GM12878 (cell line): ENCODE measurements around the gene ARRDC1. TPM values are rescaled to one million over a fixed set of nuclear protein-coding genes. Genes with fewer than 3 reads are reported as not detected.

Experiments
- EGR1 ChIP-seq, 2 experiments: IDR thresholded peaks; 1 replicate in 1 of 2; 2 replicates in 1 of 2; pipeline ENCODE4 v1.6.1; 2011 to 2012; ENCODE audit warnings: low read depth in 2 of 2, low read length in 2 of 2, borderline replicate concordance in 1 of 2, mild to moderate bottlenecking in 1 of 2, moderate library complexity in 1 of 2
- MYC ChIP-seq: IDR thresholded peaks from 2 replicates; pipeline ENCODE4 v1.6.1; 2011; ENCODE audit warnings: mild to moderate bottlenecking, low read length, moderate library complexity, inconsistent platforms; ENCODE audit not compliant: insufficient read depth, insufficient replicate concordance, insufficient read length, severe bottlenecking
- NBN ChIP-seq: fragments of 450-650 bp; IDR thresholded peaks from 2 replicates; pipeline ENCODE4 v1.6.1; 2016
- PAX8 ChIP-seq: fragments of 450-650 bp; IDR thresholded peaks from 2 replicates; pipeline ENCODE4 v1.6.1; 2017; ENCODE audit warnings: mild to moderate bottlenecking, moderate library complexity
- POLR2A ChIP-seq: IDR thresholded peaks from 2 replicates; pipeline ENCODE4 v1.6.1; 2011; ENCODE audit warnings: low read depth, mild to moderate bottlenecking, low read length
- POLR2AphosphoS5 ChIP-seq: IDR thresholded peaks from 2 replicates; pipeline ENCODE4 v1.6.1; 2011; ENCODE audit warnings: mild to moderate bottlenecking, low read length, inconsistent platforms
- RAD21 ChIP-seq: IDR thresholded peaks from 2 replicates; pipeline ENCODE4 v1.6.1; 2011; ENCODE audit warnings: mild to moderate bottlenecking, low read depth, low read length, moderate library complexity; ENCODE audit not compliant: insufficient read depth
- RB1 ChIP-seq: fragments of 450-650 bp; formaldehyde crosslinking; IDR thresholded peaks from 2 replicates; pipeline ENCODE4 v1.6.1; 2017; ENCODE audit warnings: mild to moderate bottlenecking, borderline replicate concordance
- SMARCA5 ChIP-seq: fragments of 450-650 bp; IDR thresholded peaks from 2 replicates; pipeline ENCODE4 v1.6.1; 2017; ENCODE audit warnings: mild to moderate bottlenecking
- SUZ12 ChIP-seq: fragments of 200-600 bp; sonication (generic); IDR thresholded peaks from one replicate; pipeline ENCODE4 v1.6.1; 2018; ENCODE audit warnings: antibody characterized with exemption, mild to moderate bottlenecking; ENCODE audit not compliant: unreplicated experiment
- TARDBP ChIP-seq: IDR thresholded peaks from 2 replicates; pipeline ENCODE4 v1.6.1; 2016; ENCODE audit warnings: borderline replicate concordance
- TBL1XR1 ChIP-seq: IDR thresholded peaks from 2 replicates; pipeline ENCODE4 v1.6.1; 2012; ENCODE audit warnings: low read depth, low read length, improper control_type of control experiment
- ZSCAN29 ChIP-seq: fragments of 450-650 bp; IDR thresholded peaks from 2 replicates; pipeline ENCODE4 v1.6.1; 2017; ENCODE audit warnings: mild to moderate bottlenecking, moderate library complexity
- polyA plus RNA-seq, 11 experiments: library from polyadenylated mRNA; depleted of rRNA in 4 of 11; unstranded in 6 of 11; stranded (reverse) in 5 of 11; fragments of >200 nt; fragmentation: Nextera tagmentation in 4 of 11; fragmentation: Illumina TruSeq in 1 of 11; extraction: Ambion mirVana in 4 of 11; extraction: Trizol in 1 of 11; gene quantifications; 1 replicate in 1 of 11; 2 replicates in 10 of 11; pipeline versions ENCODE4 v1.2.1 to v1.2.3, GENCODE V29; 2011 to 2016; ENCODE audit warnings: inconsistent platforms in 2 of 11, missing spikeins in 2 of 11, low read depth in 1 of 11
- total RNA-seq, 4 experiments: library from RNA; depleted of rRNA in 3 of 4; stranded (reverse); fragments of >200 nt in 3 of 4; fragmentation: Illumina TruSeq in 1 of 4; extraction: Trizol in 1 of 4; gene quantifications; 2 replicates each; pipeline versions ENCODE4 v1.2.1 to v1.2.3, GENCODE V29; 2013 to 2021
- TF ChIP-seq, protein P1 (sequence below): fragments of 450-650 bp; conservative IDR thresholded peaks from 2 replicates; pipeline ENCODE4 v1.6.1; 2017; ENCODE audit warnings: mild to moderate bottlenecking, moderate library complexity
- TF ChIP-seq, protein P2 (sequence below): IDR thresholded peaks from 2 replicates; pipeline ENCODE4 v1.6.1; 2011; ENCODE audit warnings: borderline replicate concordance, low read depth, mild to moderate bottlenecking, moderate library complexity, low read length; ENCODE audit not compliant: insufficient read depth, poor library complexity, severe bottlenecking
- TF ChIP-seq, protein P3 (sequence below): fragments of 450-650 bp; IDR thresholded peaks from 2 replicates; pipeline ENCODE4 v1.6.1; 2016; ENCODE audit warnings: mild to moderate bottlenecking
- TF ChIP-seq, protein P4 (sequence below): IDR thresholded peaks from 2 replicates; pipeline ENCODE4 v1.6.1; 2012; ENCODE audit warnings: low read depth, low read length, improper control_type of control experiment
- TF ChIP-seq, protein P5 (sequence below): fragments of 450-650 bp; formaldehyde crosslinking; IDR thresholded peaks from 2 replicates; pipeline ENCODE4 v1.4.0; 2020; ENCODE audit warnings: mild to moderate bottlenecking, moderate library complexity

ARRDC1 gene
- total and polyA plus RNA-seq, 10 of the 15 experiments (the other 5 are each of a cell fraction or from before 2014, with no cell fraction given): 0.23 to 34.4 (median 20.9) TPM

DNA sequence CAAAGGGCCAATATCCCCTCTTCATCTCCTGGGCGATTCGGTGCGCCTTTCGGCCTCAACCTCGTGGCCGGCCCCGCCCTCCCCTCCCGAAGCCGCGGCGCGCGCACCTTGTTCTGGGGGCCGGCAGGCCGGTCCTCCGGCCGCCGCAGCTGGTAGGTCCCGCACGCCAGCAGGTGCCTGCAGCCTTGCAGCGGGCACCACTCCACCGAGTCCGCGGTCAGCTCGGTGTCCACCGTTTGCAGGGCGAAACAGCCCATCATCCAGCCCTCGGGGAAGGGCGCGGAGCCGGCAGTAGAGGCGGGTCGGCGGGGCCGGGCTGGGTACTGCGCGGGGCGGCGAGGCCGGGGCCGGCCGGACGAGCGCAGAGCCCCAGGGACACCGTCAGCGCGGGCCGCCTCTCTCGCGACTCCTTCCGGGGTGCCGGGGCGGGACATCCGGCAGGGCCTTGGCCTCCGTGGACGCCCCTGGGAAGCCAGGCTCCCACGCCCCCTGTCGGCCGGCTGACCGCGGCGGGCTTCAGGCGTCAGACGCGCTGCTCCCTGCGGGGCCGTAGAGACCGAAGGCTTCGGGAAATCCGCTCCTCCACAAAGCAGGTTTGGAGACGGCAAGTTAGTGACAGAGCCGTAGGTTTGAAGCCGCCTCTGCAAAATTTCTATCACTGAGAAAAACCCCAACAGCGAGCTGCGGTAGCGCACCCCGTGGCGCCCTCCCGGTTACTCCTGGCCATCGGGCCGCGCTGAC, 26.8 kb upstream of the ARRDC1 start, which contains the start of gene DPH7 (continued):
- TF ChIP-seq, protein P1, sequence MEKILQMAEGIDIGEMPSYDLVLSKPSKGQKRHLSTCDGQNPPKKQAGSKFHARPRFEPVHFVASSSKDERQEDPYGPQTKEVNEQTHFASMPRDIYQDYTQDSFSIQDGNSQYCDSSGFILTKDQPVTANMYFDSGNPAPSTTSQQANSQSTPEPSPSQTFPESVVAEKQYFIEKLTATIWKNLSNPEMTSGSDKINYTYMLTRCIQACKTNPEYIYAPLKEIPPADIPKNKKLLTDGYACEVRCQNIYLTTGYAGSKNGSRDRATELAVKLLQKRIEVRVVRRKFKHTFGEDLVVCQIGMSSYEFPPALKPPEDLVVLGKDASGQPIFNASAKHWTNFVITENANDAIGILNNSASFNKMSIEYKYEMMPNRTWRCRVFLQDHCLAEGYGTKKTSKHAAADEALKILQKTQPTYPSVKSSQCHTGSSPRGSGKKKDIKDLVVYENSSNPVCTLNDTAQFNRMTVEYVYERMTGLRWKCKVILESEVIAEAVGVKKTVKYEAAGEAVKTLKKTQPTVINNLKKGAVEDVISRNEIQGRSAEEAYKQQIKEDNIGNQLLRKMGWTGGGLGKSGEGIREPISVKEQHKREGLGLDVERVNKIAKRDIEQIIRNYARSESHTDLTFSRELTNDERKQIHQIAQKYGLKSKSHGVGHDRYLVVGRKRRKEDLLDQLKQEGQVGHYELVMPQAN: peak; percentile 97
- no peak for TF ChIP-seq MYC
- no peak for TF ChIP-seq RAD21
- peak; percentile 69; the same call in 1 of the 2 replicates for TF ChIP-seq ZSCAN29
- TF ChIP-seq, protein P2, sequence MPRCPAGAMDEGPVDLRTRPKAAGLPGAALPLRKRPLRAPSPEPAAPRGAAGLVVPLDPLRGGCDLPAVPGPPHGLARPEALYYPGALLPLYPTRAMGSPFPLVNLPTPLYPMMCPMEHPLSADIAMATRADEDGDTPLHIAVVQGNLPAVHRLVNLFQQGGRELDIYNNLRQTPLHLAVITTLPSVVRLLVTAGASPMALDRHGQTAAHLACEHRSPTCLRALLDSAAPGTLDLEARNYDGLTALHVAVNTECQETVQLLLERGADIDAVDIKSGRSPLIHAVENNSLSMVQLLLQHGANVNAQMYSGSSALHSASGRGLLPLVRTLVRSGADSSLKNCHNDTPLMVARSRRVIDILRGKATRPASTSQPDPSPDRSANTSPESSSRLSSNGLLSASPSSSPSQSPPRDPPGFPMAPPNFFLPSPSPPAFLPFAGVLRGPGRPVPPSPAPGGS: no peak
- TF ChIP-seq POLR2A: peak; percentile 91
- no peak for TF ChIP-seq SUZ12
- TF ChIP-seq, protein P3, sequence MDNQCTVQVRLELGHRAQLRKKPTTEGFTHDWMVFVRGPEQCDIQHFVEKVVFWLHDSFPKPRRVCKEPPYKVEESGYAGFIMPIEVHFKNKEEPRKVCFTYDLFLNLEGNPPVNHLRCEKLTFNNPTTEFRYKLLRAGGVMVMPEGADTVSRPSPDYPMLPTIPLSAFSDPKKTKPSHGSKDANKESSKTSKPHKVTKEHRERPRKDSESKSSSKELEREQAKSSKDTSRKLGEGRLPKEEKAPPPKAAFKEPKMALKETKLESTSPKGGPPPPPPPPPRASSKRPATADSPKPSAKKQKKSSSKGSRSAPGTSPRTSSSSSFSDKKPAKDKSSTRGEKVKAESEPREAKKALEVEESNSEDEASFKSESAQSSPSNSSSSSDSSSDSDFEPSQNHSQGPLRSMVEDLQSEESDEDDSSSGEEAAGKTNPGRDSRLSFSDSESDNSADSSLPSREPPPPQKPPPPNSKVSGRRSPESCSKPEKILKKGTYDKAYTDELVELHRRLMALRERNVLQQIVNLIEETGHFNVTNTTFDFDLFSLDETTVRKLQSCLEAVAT: peak; percentile 84
- TF ChIP-seq TBL1XR1: peak; percentile 81; the same call in 1 of the 2 replicates
- peak; percentile 57; the same call in 1 of the 2 replicates for TF ChIP-seq NBN
- 0 out of 2 replicates have a peak, but pooled peaks have one; percentile 32 for TF ChIP-seq TARDBP
- TF ChIP-seq EGR1 (IDR thresholded peaks at IDR 0.05; ENCODE audit: borderline replicate concordance in 1 of 2, low read depth in 2 of 2, low read length in 2 of 2): peak; percentile 73 to 82
- TF ChIP-seq SMARCA5: peak; percentile 92
- TF ChIP-seq, protein P4, sequence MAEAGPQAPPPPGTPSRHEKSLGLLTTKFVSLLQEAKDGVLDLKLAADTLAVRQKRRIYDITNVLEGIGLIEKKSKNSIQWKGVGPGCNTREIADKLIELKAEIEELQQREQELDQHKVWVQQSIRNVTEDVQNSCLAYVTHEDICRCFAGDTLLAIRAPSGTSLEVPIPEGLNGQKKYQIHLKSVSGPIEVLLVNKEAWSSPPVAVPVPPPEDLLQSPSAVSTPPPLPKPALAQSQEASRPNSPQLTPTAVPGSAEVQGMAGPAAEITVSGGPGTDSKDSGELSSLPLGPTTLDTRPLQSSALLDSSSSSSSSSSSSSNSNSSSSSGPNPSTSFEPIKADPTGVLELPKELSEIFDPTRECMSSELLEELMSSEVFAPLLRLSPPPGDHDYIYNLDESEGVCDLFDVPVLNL: no peak
- TF ChIP-seq PAX8: no peak
- TF ChIP-seq, protein P5, sequence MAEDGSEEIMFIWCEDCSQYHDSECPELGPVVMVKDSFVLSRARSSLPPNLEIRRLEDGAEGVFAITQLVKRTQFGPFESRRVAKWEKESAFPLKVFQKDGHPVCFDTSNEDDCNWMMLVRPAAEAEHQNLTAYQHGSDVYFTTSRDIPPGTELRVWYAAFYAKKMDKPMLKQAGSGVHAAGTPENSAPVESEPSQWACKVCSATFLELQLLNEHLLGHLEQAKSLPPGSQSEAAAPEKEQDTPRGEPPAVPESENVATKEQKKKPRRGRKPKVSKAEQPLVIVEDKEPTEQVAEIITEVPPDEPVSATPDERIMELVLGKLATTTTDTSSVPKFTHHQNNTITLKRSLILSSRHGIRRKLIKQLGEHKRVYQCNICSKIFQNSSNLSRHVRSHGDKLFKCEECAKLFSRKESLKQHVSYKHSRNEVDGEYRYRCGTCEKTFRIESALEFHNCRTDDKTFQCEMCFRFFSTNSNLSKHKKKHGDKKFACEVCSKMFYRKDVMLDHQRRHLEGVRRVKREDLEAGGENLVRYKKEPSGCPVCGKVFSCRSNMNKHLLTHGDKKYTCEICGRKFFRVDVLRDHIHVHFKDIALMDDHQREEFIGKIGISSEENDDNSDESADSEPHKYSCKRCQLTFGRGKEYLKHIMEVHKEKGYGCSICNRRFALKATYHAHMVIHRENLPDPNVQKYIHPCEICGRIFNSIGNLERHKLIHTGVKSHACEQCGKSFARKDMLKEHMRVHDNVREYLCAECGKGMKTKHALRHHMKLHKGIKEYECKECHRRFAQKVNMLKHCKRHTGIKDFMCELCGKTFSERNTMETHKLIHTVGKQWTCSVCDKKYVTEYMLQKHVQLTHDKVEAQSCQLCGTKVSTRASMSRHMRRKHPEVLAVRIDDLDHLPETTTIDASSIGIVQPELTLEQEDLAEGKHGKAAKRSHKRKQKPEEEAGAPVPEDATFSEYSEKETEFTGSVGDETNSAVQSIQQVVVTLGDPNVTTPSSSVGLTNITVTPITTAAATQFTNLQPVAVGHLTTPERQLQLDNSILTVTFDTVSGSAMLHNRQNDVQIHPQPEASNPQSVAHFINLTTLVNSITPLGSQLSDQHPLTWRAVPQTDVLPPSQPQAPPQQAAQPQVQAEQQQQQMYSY: no peak
- peak; percentile 96 for TF ChIP-seq RB1
- peak; percentile 49; the same call in 1 of the 2 replicates for TF ChIP-seq POLR2AphosphoS5
